ENCODE measurements around the gene TBX18.

The TBX18 gene

GRCh38 chr6:84772428-84773132 lies 8.2 kb upstream of the TBX18 start:
- DNase-seq (ENCODE audit: low spot score), result no peak

GRCh38 chr6:84771756-84772356 lies 7.5 kb upstream of the TBX18 start:
- DNase-seq (ENCODE audit: low spot score), result no peak

GRCh38 chr6:84771125-84771755 lies 6.8 kb upstream of the TBX18 start:
- DNase-seq (ENCODE audit: low spot score), result no peak

- no peak for DNase-seq (ENCODE audit: low spot score)
These were observed 6.1 kb upstream of the TBX18 start for GRCh38 chr6:84770521-84770920.

- DNase-seq (ENCODE audit: low spot score), result no peak
These were observed 4.9 kb upstream of the TBX18 start for GRCh38 chr6:84769306-84769705.

GRCh38 chr6:84768442-84769174 lies 4.2 kb upstream of the TBX18 start:
- DNase-seq (ENCODE audit: low spot score), result no peak

- DNase-seq (ENCODE audit: low spot score), result no peak
These were observed 3.3 kb upstream of the TBX18 start for GRCh38 chr6:84767526-84768201.

- DNase-seq (ENCODE audit: low spot score), result no peak
These were observed 2.6 kb upstream of the TBX18 start for GRCh38 chr6:84766799-84767525.

- DNase-seq (ENCODE audit: low spot score), result no peak
These were observed 1.9 kb upstream of the TBX18 start for GRCh38 chr6:84766118-84766798.

GRCh38 chr6:84763886-84764331 lies 489 bp downstream of the TBX18 start:
- no peak for DNase-seq (ENCODE audit: low spot score)

- DNase-seq (ENCODE audit: low spot score), result no peak
These were observed 1.2 kb downstream of the TBX18 start for GRCh38 chr6:84763003-84763885.

- no peak for DNase-seq (ENCODE audit: low spot score)
These were observed 2.0 kb downstream of the TBX18 start for GRCh38 chr6:84762220-84763002.

GRCh38 chr6:84758486-84758885 lies 5.9 kb downstream of the TBX18 start:
- DNase-seq (ENCODE audit: low spot score), result no peak

GRCh38 chr6:84756877-84757276 lies 7.5 kb downstream of the TBX18 start:
- DNase-seq (ENCODE audit: low spot score), result no peak

- DNase-seq (ENCODE audit: low spot score), result no peak
These were observed 7.9 kb downstream of the TBX18 start for GRCh38 chr6:84756466-84756865.

- DNase-seq (ENCODE audit: low spot score), result no peak
These were observed 11.2 kb downstream of the TBX18 start for GRCh38 chr6:84753173-84753572.

GRCh38 chr6:84752118-84752850 lies 12.1 kb downstream of the TBX18 start:
- no peak for DNase-seq (ENCODE audit: low spot score)

GRCh38 chr6:84749181-84749580 lies 15.2 kb downstream of the TBX18 start:
- DNase-seq (ENCODE audit: low spot score), result no peak

All from pons (tissue), 1 donor.